HEK293 (cell line): ENCODE results near the gene PACS2.
A peak's percentile ranks its signal among the peaks of the same experiment; 100 is the strongest.

Experiments
- CTCF ChIA-PET: fragments of 350-600 bp; formaldehyde crosslinking; extraction: SDS; loops from one replicate; lab custom pipeline; 2021; ENCODE audit warnings: antibody characterized with exemption; lab: Yijun Ruan, JAX
- POLR2A ChIA-PET: fragments of 300-600 bp; formaldehyde crosslinking; extraction: SDS; loops from one replicate; lab custom pipeline; 2020; ENCODE audit warnings: antibody characterized with exemption, inconsistent platforms; lab: Yijun Ruan, JAX
- H3K27ac ChIP-seq: fragments of 200-500 bp; sonication (Bioruptor generic); 2 replicates; pipeline ENCODE4 v1.5.1; 2014; ENCODE audit warnings: low read depth, low read length, control low read depth, inconsistent platforms; ENCODE audit errors: extremely low read depth
- H3K36me3 ChIP-seq, 2 experiments: fragments of 200-500 bp in 1 of 2; sonication (Bioruptor generic) in 1 of 2; 1 replicate in 1 of 2; 2 replicates in 1 of 2; pipeline ENCODE4 v1.5.1; 2014 to 2017; ENCODE audit warnings: inconsistent platforms in 2 of 2, low read length in 2 of 2; ENCODE audit not compliant: control insufficient read depth in 2 of 2, insufficient read depth in 1 of 2
- H3K4me1 ChIP-seq: fragments of 200-500 bp; sonication (Bioruptor generic); 2 replicates; pipeline ENCODE4 v1.5.1; 2014; ENCODE audit warnings: mild to moderate bottlenecking, low read length, inconsistent platforms; ENCODE audit not compliant: control insufficient read depth, insufficient read depth
- H3K4me3 ChIP-seq: 2 replicates; pipeline ENCODE4 v1.5.1; 2011; ENCODE audit warnings: low read depth, mild to moderate bottlenecking, control low read depth, low read length, moderate library complexity
- H3K9me3 ChIP-seq: fragments of 200-500 bp; sonication (Bioruptor generic); 2 replicates; pipeline ENCODE4 v1.5.1; 2014; ENCODE audit warnings: low read depth, low read length, inconsistent platforms; ENCODE audit not compliant: control insufficient read depth, insufficient read depth
- GLIS1 ChIP-seq: fragments of 450-650 bp; formaldehyde crosslinking; IDR thresholded peaks from 2 replicates; pipeline ENCODE4 v1.5.1; 2016; ENCODE audit warnings: missing biosample characterization, missing genetic modification characterization
- GLIS2 ChIP-seq: fragments of 450-650 bp; formaldehyde crosslinking; IDR thresholded peaks from 2 replicates; pipeline ENCODE4 v1.5.1; 2016; ENCODE audit warnings: missing biosample characterization, missing genetic modification characterization
- HOXA7 ChIP-seq: sonication (generic); formaldehyde crosslinking; IDR thresholded peaks from 2 replicates; pipeline ENCODE4 v1.8.1; 2022; ENCODE audit warnings: missing genetic modification reagents, borderline replicate concordance
- KLF10 ChIP-seq: fragments of 450-650 bp; IDR thresholded peaks from 2 replicates; pipeline ENCODE4 v1.5.1; 2018; ENCODE audit warnings: missing biosample characterization, mild to moderate bottlenecking, missing genetic modification characterization
- SP2 ChIP-seq: fragments of 450-650 bp; formaldehyde crosslinking; IDR thresholded peaks from 2 replicates; pipeline ENCODE4 v1.5.1; 2016; ENCODE audit warnings: missing biosample characterization, missing genetic modification characterization
- SP7 ChIP-seq: fragments of 450-650 bp; formaldehyde crosslinking; IDR thresholded peaks from 2 replicates; pipeline ENCODE4 v1.5.1; 2016; ENCODE audit warnings: missing biosample characterization, missing genetic modification characterization
- ZBTB20 ChIP-seq: fragments of 450-650 bp; formaldehyde crosslinking; IDR thresholded peaks from 2 replicates; pipeline ENCODE4 v1.5.1; 2016; ENCODE audit warnings: missing biosample characterization, missing genetic modification characterization
- ZBTB48 ChIP-seq: fragments of 450-650 bp; formaldehyde crosslinking; IDR thresholded peaks from 2 replicates; pipeline ENCODE4 v1.5.1; 2016; ENCODE audit warnings: missing biosample characterization, missing genetic modification characterization
- ZBTB8A ChIP-seq: fragments of 450-650 bp; formaldehyde crosslinking; IDR thresholded peaks from 2 replicates; pipeline ENCODE4 v1.5.1; 2016; ENCODE audit warnings: missing biosample characterization, missing genetic modification characterization
- ZFP41 ChIP-seq: fragments of 450-650 bp; formaldehyde crosslinking; IDR thresholded peaks from 2 replicates; pipeline ENCODE4 v1.5.1; 2016; ENCODE audit warnings: missing biosample characterization, missing genetic modification characterization, borderline replicate concordance
- ZNF175 ChIP-seq: fragments of 450-650 bp; formaldehyde crosslinking; IDR thresholded peaks from 2 replicates; pipeline ENCODE4 v1.5.1; 2016; ENCODE audit warnings: missing biosample characterization, missing genetic modification characterization
- ZNF354C ChIP-seq: fragments of 450-650 bp; formaldehyde crosslinking; IDR thresholded peaks from 2 replicates; pipeline ENCODE4 v1.5.1; 2016; ENCODE audit warnings: missing biosample characterization, missing genetic modification characterization, low read depth, borderline replicate concordance
- ZNF394 ChIP-seq: fragments of 450-650 bp; formaldehyde crosslinking; IDR thresholded peaks from 2 replicates; pipeline ENCODE4 v1.5.1; 2016; ENCODE audit warnings: missing biosample characterization, missing genetic modification characterization, mild to moderate bottlenecking, moderate library complexity, borderline replicate concordance
- ZNF560 ChIP-seq: fragments of 450-650 bp; formaldehyde crosslinking; IDR thresholded peaks from 2 replicates; pipeline ENCODE4 v1.5.1; 2017; ENCODE audit warnings: missing biosample characterization, missing genetic modification characterization, borderline replicate concordance
- ZNF561 ChIP-seq: fragments of 450-650 bp; IDR thresholded peaks from 2 replicates; pipeline ENCODE4 v1.5.1; 2018; ENCODE audit warnings: missing biosample characterization, missing genetic modification characterization, borderline replicate concordance
- ZNF600 ChIP-seq: fragments of 450-650 bp; formaldehyde crosslinking; IDR thresholded peaks from 2 replicates; pipeline ENCODE4 v1.5.1; 2016; ENCODE audit warnings: missing biosample characterization, missing genetic modification characterization
- ZNF623 ChIP-seq: fragments of 450-650 bp; formaldehyde crosslinking; IDR thresholded peaks from 2 replicates; pipeline ENCODE4 v1.5.1; 2016; ENCODE audit warnings: missing biosample characterization, missing genetic modification characterization
- ZNF629 ChIP-seq: fragments of 450-650 bp; formaldehyde crosslinking; IDR thresholded peaks from 2 replicates; pipeline ENCODE4 v1.5.1; 2017; ENCODE audit warnings: missing biosample characterization, missing genetic modification characterization
- ZNF664 ChIP-seq: fragments of 450-650 bp; formaldehyde crosslinking; IDR thresholded peaks from 2 replicates; pipeline ENCODE4 v1.5.1; 2016; ENCODE audit warnings: missing biosample characterization, missing genetic modification characterization
- ZNF791 ChIP-seq: fragments of 450-650 bp; formaldehyde crosslinking; IDR thresholded peaks from 2 replicates; pipeline ENCODE4 v1.5.1; 2016; ENCODE audit warnings: missing biosample characterization, missing genetic modification characterization
- TF ChIP-seq, protein P1 (sequence below): fragments of 450-650 bp; formaldehyde crosslinking; IDR thresholded peaks from 2 replicates; pipeline ENCODE4 v1.5.0; 2017; ENCODE audit warnings: missing biosample characterization, missing genetic modification characterization, borderline replicate concordance
- TF ChIP-seq, protein P2 (sequence below): fragments of 450-650 bp; formaldehyde crosslinking; IDR thresholded peaks from 2 replicates; pipeline ENCODE4 v1.5.1; 2017; ENCODE audit warnings: missing biosample characterization, missing genetic modification characterization
- TF ChIP-seq, protein P3 (sequence below): fragments of 450-650 bp; formaldehyde crosslinking; IDR thresholded peaks from 2 replicates; pipeline ENCODE4 v1.5.1; 2016; ENCODE audit warnings: missing biosample characterization, missing genetic modification characterization
- TF ChIP-seq, protein P4 (sequence below): fragments of 450-650 bp; formaldehyde crosslinking; IDR thresholded peaks from 2 replicates; pipeline ENCODE4 v1.5.1; 2016; ENCODE audit warnings: missing biosample characterization, missing genetic modification characterization
- TF ChIP-seq, protein P5 (sequence below): fragments of 450-650 bp; formaldehyde crosslinking; IDR thresholded peaks from 2 replicates; pipeline ENCODE4 v1.5.1; 2016; ENCODE audit warnings: missing biosample characterization, missing genetic modification characterization

The PACS2 gene

DNA sequence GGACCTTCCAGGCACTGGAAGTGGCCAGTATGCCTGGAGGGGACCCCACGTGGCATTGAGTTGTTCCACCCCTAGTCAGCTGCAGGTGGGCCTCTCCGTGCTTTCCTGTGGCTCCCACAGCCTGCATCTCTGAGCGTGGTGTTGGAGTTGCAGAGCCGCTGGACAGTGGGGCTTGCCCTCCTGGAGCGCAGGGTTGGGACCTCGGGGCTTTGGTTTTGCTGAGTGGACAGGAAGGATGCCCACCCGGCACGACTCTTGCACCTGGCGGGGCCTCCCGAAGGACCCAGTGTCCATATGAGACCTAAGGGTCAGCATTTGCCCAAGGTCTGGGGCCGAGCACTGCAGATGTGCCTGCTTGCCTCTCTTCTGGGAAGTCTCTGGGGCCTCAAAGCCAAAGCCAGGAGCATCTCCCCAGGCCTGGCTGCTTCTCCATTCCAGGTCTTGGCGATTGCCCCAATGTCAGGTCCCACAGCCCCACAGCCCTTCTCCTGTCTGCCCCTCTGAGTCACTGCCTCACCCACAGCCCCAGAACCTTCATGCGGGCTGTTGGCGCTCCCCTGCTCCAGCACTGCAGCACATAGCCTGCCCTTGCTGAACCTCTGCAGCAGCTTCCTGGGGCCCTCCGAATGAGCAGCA lies 1.5 kb downstream of the PACS2 start:
- H3K36me3 ChIP-seq: no peaks in the 10 kb centered on the region
- CTCF ChIA-PET: no interaction called here
- no peaks in the 10 kb centered on the region for H3K9me3 ChIP-seq
- POLR2A ChIA-PET: interaction anchor here (3.1 kb wide), 1 partner anchor 15 kb away, joined by 36 read pairs; the partner anchor contains the start of gene BRF1
- H3K4me1 ChIP-seq: peaks cover 7% of the 10 kb centered on the region
- H3K4me3 ChIP-seq: peak overlapping the region; percentile 69; the same call in 1 of the 2 replicates
- H3K27ac ChIP-seq: no peak overlapping the region; the same call in 1 of the 2 replicates
- TF ChIP-seq ZNF394 (tag by site-specific recombination): peak; percentile 30; the same call in 1 of the 2 replicates
- TF ChIP-seq ZBTB48 (tag by site-specific recombination): peak; percentile 34; the same call in 1 of the 2 replicates
- peak; percentile 14; the same call in 1 of the 2 replicates for TF ChIP-seq ZBTB8A (tag by site-specific recombination)
- TF ChIP-seq ZNF623: no peak
- TF ChIP-seq HOXA7 (CRISPR knock-in tag): no peak
- no peak for TF ChIP-seq ZFP41 (tag by site-specific recombination)
- no peak for TF ChIP-seq ZNF175
- TF ChIP-seq, protein P1, sequence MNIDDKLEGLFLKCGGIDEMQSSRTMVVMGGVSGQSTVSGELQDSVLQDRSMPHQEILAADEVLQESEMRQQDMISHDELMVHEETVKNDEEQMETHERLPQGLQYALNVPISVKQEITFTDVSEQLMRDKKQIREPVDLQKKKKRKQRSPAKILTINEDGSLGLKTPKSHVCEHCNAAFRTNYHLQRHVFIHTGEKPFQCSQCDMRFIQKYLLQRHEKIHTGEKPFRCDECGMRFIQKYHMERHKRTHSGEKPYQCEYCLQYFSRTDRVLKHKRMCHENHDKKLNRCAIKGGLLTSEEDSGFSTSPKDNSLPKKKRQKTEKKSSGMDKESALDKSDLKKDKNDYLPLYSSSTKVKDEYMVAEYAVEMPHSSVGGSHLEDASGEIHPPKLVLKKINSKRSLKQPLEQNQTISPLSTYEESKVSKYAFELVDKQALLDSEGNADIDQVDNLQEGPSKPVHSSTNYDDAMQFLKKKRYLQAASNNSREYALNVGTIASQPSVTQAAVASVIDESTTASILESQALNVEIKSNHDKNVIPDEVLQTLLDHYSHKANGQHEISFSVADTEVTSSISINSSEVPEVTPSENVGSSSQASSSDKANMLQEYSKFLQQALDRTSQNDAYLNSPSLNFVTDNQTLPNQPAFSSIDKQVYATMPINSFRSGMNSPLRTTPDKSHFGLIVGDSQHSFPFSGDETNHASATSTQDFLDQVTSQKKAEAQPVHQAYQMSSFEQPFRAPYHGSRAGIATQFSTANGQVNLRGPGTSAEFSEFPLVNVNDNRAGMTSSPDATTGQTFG (tag by site-specific recombination): no peak
- no peak; the same call in 1 of the 2 replicates for TF ChIP-seq GLIS1 (tag by site-specific recombination)
- no peak for TF ChIP-seq ZNF561 (tag by site-specific recombination)
- TF ChIP-seq, protein P2, sequence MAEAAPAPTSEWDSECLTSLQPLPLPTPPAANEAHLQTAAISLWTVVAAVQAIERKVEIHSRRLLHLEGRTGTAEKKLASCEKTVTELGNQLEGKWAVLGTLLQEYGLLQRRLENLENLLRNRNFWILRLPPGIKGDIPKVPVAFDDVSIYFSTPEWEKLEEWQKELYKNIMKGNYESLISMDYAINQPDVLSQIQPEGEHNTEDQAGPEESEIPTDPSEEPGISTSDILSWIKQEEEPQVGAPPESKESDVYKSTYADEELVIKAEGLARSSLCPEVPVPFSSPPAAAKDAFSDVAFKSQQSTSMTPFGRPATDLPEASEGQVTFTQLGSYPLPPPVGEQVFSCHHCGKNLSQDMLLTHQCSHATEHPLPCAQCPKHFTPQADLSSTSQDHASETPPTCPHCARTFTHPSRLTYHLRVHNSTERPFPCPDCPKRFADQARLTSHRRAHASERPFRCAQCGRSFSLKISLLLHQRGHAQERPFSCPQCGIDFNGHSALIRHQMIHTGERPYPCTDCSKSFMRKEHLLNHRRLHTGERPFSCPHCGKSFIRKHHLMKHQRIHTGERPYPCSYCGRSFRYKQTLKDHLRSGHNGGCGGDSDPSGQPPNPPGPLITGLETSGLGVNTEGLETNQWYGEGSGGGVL (tag by site-specific recombination): no peak
- no peak for TF ChIP-seq ZNF354C (tag by site-specific recombination)
- no peak for TF ChIP-seq ZNF560 (tag by site-specific recombination)
- TF ChIP-seq KLF10: no peak
- no peak for TF ChIP-seq ZNF600 (tag by site-specific recombination)
- TF ChIP-seq GLIS2: 0 out of 2 replicates have a peak, but pooled peaks have one; percentile 8
- TF ChIP-seq ZNF664 (tag by site-specific recombination): no peak
- peak; percentile 90 for TF ChIP-seq ZBTB20 (tag by site-specific recombination)
- TF ChIP-seq, protein P3, sequence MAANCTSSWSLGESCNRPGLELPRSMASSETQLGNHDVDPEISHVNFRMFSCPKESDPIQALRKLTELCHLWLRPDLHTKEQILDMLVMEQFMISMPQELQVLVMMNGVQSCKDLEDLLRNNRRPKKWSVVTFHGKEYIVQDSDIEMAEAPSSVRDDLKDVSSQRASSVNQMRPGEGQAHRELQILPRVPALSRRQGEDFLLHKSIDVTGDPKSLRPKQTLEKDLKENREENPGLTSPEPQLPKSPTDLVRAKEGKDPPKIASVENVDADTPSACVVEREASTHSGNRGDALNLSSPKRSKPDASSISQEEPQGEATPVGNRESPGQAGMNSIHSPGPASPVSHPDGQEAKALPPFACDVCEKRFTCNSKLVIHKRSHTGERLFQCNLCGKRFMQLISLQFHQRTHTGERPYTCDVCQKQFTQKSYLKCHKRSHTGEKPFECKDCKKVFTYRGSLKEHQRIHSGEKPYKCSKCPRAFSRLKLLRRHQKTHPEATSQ (tag by site-specific recombination): no peak
- no peak for TF ChIP-seq ZNF791 (tag by site-specific recombination)
- TF ChIP-seq, protein P4, sequence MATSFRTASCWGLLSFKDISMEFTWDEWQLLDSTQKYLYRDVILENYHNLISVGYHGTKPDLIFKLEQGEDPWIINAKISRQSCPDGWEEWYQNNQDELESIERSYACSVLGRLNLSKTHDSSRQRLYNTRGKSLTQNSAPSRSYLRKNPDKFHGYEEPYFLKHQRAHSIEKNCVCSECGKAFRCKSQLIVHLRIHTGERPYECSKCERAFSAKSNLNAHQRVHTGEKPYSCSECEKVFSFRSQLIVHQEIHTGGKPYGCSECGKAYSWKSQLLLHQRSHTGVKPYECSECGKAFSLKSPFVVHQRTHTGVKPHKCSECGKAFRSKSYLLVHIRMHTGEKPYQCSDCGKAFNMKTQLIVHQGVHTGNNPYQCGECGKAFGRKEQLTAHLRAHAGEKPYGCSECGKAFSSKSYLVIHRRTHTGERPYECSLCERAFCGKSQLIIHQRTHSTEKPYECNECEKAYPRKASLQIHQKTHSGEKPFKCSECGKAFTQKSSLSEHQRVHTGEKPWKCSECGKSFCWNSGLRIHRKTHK (tag by site-specific recombination): no peak
- no peak for TF ChIP-seq SP2 (tag by site-specific recombination)
- TF ChIP-seq, protein P5, sequence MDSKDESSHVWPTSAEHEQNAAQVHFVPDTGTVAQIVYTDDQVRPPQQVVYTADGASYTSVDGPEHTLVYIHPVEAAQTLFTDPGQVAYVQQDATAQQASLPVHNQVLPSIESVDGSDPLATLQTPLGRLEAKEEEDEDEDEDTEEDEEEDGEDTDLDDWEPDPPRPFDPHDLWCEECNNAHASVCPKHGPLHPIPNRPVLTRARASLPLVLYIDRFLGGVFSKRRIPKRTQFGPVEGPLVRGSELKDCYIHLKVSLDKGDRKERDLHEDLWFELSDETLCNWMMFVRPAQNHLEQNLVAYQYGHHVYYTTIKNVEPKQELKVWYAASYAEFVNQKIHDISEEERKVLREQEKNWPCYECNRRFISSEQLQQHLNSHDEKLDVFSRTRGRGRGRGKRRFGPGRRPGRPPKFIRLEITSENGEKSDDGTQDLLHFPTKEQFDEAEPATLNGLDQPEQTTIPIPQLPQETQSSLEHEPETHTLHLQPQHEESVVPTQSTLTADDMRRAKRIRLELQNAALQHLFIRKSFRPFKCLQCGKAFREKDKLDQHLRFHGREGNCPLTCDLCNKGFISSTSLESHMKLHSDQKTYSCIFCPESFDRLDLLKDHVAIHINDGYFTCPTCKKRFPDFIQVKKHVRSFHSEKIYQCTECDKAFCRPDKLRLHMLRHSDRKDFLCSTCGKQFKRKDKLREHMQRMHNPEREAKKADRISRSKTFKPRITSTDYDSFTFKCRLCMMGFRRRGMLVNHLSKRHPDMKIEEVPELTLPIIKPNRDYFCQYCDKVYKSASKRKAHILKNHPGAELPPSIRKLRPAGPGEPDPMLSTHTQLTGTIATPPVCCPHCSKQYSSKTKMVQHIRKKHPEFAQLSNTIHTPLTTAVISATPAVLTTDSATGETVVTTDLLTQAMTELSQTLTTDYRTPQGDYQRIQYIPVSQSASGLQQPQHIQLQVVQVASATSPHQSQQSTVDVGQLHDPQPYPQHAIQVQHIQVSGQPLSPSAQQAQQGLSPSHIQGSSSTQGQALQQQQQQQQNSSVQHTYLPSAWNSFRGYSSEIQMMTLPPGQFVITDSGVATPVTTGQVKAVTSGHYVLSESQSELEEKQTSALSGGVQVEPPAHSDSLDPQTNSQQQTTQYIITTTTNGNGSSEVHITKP (tag by site-specific recombination): 0 out of 2 replicates have a peak, but pooled peaks have one; percentile 37
- TF ChIP-seq ZNF629: no peak
- 0 out of 2 replicates have a peak, but pooled peaks have one; percentile 25 for TF ChIP-seq SP7
